Measurements from ENCODE around the gene TPPP.
"Not testable (repeated sequence)": the region's sequence is repeated elsewhere in the genome, so short reads cannot be mapped to it uniquely, and the experiment has no call there.

The TPPP gene

GRCh38 chr5:693271-694041, at the start of gene TPPP:
TSS of gene TPPP (minus strand) at chr5:693352. CDS start at chr5:678060, 15,292 bp downstream.
- peak within 1 kb of the TSS; percentile 53 for H3K4me3 ChIP-seq (ENCODE audit: low read depth, low read length)
- DNase-seq (ENCODE audit: low read depth): not testable (repeated sequence)

DNA sequence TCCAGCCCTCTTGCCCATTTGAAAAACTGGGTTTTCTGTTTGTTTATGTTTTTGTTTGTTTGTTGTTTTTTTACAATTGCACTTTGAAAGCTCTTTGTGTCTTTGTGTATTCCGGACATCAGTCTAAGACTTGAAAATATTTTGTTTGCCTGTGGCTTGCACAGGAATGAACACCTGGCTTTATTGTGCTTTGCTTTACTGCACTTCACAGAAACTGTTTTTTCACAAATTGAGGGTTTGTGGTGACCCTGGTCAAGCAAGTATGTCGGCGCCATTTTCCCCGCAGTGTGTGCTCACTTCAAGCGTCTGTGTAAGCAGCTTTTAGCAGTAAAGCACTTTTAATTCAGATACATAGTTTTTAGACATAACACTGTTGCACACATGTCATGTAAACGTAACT, 49.1 kb upstream of the TPPP start:
- DNase-seq (ENCODE audit: low read depth); H3K4me3 ChIP-seq (ENCODE audit: low read depth, low read length): not testable (repeated sequence)

- not testable (repeated sequence) for DNase-seq (ENCODE audit: low read depth); H3K4me3 ChIP-seq (ENCODE audit: low read depth, low read length)
These were observed 41.0 kb upstream of the TPPP start for GRCh38 chr5:734145-734544.

GRCh38 chr5:732754-733454, 39.8 kb upstream of the TPPP start:
- DNase-seq (ENCODE audit: low read depth); H3K4me3 ChIP-seq (ENCODE audit: low read depth, low read length): not testable (repeated sequence)

DNA sequence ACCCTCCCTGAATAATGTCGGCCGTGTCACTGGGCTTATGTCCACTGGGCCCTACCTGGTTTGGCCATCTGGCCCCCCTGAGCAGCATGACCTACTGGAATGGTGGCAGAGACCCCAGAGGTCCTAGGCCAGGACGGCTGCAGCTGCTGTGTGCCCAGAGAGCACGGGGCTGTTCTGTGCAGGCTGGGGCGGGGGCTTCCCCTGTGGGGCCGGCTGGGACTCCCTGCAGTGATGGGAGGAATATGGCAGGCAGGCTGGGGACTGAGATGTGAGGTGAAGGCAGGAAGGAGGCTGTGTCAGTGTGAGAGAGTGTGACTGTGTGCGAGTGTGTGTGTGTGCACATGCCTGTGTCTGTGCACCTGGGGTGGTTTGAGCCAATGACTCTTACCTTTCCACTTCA, 36.1 kb upstream of the TPPP start:
- H3K4me3 ChIP-seq (ENCODE audit: low read depth, low read length); DNase-seq (ENCODE audit: low read depth): not testable (repeated sequence)

GRCh38 chr5:727087-727486, 33.9 kb upstream of the TPPP start:
- not testable (repeated sequence) for H3K4me3 ChIP-seq (ENCODE audit: low read depth, low read length); DNase-seq (ENCODE audit: low read depth)

GRCh38 chr5:723865-724264, 30.7 kb upstream of the TPPP start:
- H3K4me3 ChIP-seq (ENCODE audit: low read depth, low read length); DNase-seq (ENCODE audit: low read depth): not testable (repeated sequence)

DNA sequence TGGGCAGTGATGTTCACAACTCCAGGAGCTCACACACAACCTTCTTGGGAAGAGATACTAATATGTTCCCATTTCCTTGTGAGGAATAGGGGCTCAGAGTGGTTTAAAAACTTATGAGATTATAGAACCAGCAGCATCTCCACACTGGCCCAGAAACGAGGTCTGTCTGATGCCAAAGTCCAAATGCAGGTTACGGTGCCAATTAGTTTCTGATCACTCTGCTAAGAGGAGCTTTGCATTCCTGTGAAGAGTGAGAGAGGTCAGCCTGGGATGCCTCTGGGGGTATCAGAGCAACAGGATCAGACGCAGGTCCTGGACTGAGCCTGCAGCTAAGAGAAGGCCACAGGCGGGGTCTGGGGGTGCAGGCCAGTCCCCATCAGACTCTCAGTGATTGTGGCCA, 30.2 kb upstream of the TPPP start:
- H3K4me3 ChIP-seq (ENCODE audit: low read depth, low read length); DNase-seq (ENCODE audit: low read depth): not testable (repeated sequence)

DNA sequence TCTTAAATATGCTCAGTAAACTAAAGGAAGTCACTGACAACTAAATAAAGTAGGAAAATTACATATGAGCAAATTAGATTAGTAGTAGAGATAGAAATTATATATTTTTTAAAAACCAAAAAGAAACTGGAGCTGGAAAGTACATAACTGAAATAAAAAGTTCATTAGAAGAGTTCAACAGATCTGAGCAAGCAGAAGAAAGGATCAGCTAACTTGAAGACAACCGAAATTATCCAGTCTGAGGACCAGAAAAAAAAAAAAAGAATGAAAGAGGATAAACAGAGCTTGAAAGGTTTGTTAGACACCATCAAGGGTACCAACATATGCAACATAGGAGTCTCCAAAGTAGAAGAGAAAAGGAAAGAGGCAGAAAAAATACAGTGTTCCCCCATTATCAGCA, 26.2 kb upstream of the TPPP start:
- DNase-seq (ENCODE audit: low read depth); H3K4me3 ChIP-seq (ENCODE audit: low read depth, low read length): not testable (repeated sequence)

GRCh38 chr5:717143-717542, 24.0 kb upstream of the TPPP start:
- TF ChIP-seq CTCF (IDR thresholded peaks at IDR 0.05; ENCODE audit: control insufficient read depth, extremely low read depth, insufficient read depth): no peak
- no peak overlapping the region for H3K4me3 ChIP-seq (ENCODE audit: low read depth, low read length)

DNA sequence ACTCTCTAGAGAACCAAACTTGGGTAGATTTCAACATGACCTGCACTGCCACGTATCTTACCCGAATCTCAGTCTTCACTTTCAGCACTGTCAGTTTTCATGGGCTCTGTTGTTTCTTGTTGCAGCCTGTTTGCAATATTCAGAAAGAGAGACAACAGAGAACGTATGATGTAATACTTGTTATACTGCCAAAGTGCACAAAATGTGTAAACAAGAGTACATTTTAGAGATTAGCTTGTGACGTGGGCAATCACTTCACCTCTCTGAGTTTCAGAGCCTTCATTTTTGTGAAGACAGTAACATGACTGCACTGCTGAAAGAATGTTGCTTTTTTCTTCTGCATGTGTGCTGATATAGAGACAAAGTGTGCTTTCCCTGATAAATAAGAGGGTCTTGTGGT, 23.6 kb upstream of the TPPP start:
- H3K4me3 ChIP-seq (ENCODE audit: low read depth, low read length): not testable (repeated sequence)
- peak; percentile 89 for DNase-seq (ENCODE audit: low read depth)

More at GRCh38 chr5:717143-717542, 24.0 kb upstream of the TPPP start:
- DNase-seq (ENCODE audit: low read depth): no peak

- not testable (repeated sequence) for DNase-seq (ENCODE audit: low read depth); H3K4me3 ChIP-seq (ENCODE audit: low read depth, low read length)
These were observed 22.5 kb upstream of the TPPP start for GRCh38 chr5:715636-716035.

DNA sequence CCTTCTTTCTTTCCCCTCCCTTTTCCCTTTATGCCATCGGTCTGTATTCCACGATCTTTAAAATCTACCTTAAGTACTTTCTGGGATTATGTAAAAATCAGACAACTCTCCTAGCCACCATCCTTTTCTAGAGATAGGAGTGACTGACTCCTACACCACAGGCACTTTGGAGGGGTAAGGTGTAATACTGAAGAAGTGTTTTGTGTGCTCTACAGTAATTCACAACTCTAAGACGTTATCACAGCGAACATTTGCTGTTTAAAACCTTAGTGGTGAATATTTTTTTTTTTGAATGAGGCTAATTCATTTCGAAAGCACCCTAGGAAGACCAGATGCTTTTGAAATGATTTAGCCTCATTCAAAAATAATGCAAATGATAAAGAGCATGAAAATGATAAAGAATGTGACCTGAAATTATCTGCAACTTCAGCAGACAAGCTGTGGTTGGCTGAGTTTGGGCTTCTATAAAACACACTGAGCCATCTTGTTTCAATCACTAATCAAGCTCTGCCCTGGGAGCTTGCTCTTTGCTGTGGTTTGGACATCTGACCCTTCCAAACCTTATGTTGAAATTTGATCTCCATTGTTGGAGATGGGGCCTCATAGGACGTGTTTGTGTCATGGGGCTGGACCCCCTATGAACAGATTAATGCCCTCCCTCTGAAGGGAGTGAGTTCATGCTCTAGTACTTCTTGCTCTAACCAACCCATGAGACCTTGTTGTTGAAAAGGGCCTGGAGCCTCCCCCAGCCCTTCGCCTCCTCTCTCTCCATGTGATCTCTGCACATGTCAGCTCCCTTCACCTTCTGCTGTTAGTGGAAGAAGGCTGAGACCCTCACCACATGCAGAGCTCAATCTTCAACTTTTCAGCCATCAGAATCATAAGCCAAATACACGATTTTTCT, 21.3 kb upstream of the TPPP start:
- not testable (repeated sequence) for DNase-seq (ENCODE audit: low read depth); H3K4me3 ChIP-seq (ENCODE audit: low read depth, low read length)

DNA sequence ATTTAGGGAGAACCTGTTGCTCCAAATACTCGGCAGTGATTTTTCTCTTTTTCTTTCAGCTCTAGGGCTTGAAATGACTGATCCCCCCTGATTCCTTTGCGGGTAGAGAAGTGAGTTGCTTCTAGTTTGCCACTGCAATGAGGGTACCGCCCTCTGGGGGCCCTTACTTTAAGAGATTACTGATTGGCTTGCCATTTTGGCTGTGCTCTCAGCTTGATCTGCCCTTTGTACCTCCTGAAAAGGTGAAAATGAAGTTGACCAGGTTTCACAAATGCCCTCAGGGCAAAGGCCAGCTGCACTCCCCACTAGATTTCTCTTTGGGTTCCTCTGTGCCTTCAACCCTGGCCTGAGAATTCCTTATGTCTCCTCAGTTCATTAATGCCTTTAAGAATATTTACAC, 20.5 kb upstream of the TPPP start:
- H3K4me3 ChIP-seq (ENCODE audit: low read depth, low read length); DNase-seq (ENCODE audit: low read depth): not testable (repeated sequence)

GRCh38 chr5:708848-709517, 15.8 kb upstream of the TPPP start:
- not testable (repeated sequence) for DNase-seq (ENCODE audit: low read depth); H3K4me3 ChIP-seq (ENCODE audit: low read depth, low read length)

DNA sequence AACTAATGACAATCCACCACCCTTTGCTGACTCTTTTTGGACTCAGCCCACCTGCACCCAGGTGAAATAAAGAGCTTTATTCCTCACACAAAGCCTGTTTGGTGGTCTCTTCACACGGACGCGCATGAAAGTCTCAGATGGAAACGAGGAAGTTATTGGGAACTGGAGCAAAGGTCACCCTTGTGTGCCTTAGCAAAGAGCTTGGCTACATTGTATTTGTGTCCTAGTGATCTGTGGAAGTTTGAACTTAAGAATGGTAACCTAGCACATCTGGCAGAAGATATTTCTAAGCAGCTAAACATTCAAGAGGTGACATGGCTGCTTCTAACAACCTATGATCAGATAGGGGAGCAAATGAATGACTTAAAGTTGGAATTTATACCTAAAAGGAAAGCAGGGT, 15.2 kb upstream of the TPPP start:
- DNase-seq (ENCODE audit: low read depth); H3K4me3 ChIP-seq (ENCODE audit: low read depth, low read length): not testable (repeated sequence)

GRCh38 chr5:706127-706526, 13.0 kb upstream of the TPPP start:
- DNase-seq (ENCODE audit: low read depth); H3K4me3 ChIP-seq (ENCODE audit: low read depth, low read length): not testable (repeated sequence)
